Measurements from ENCODE around the gene ASTN2.
A peak's percentile ranks its signal among the peaks of the same experiment; 100 is the strongest.
"Not testable (repeated sequence)": the region's sequence is repeated elsewhere in the genome, so short reads cannot be mapped to it uniquely, and the experiment has no call there.

The ASTN2 gene

GRCh38 chr9:117071673-117072207 is 343.1 kb downstream of the ASTN2 start:
- not testable (repeated sequence) for DNase-seq

GRCh38 chr9:117063721-117064471 is 351.0 kb downstream of the ASTN2 start:
- DNase-seq: no peak

- no peak for DNase-seq
Measured at GRCh38 chr9:117060963-117061362, 353.9 kb downstream of the ASTN2 start.

- DNase-seq: no peak
Measured at GRCh38 chr9:117050007-117050406, 364.9 kb downstream of the ASTN2 start.

- DNase-seq: peak; percentile 6
Measured at GRCh38 chr9:117046666-117047327, 368.1 kb downstream of the ASTN2 start.

- DNase-seq: no peak
Measured at GRCh38 chr9:117044241-117044640, 370.6 kb downstream of the ASTN2 start.

GRCh38 chr9:117043159-117043558 is 371.7 kb downstream of the ASTN2 start:
- DNase-seq: no peak

- DNase-seq: no peak
Measured at GRCh38 chr9:117035546-117035945, 379.3 kb downstream of the ASTN2 start.

GRCh38 chr9:117034866-117035265 is 380.0 kb downstream of the ASTN2 start:
- DNase-seq: peak; percentile 41

GRCh38 chr9:117030254-117030768 is 384.5 kb downstream of the ASTN2 start:
- no peak for DNase-seq

- DNase-seq: no peak
Measured at GRCh38 chr9:117029341-117029740, 385.5 kb downstream of the ASTN2 start.

GRCh38 chr9:117028103-117028858 is 386.6 kb downstream of the ASTN2 start:
- DNase-seq: peak; percentile 2

- DNase-seq: no peak
Measured at GRCh38 chr9:117021906-117022305, 393.0 kb downstream of the ASTN2 start.

GRCh38 chr9:117018966-117019617 is 395.8 kb downstream of the ASTN2 start:
- no peak for DNase-seq

GRCh38 chr9:117017414-117017985 is 397.4 kb downstream of the ASTN2 start:
- no peak for DNase-seq

- no peak for DNase-seq
Measured at GRCh38 chr9:117014061-117014460, 400.8 kb downstream of the ASTN2 start.

GRCh38 chr9:117013440-117013995 is 401.3 kb downstream of the ASTN2 start:
- DNase-seq: no peak

- no peak for DNase-seq
Measured at GRCh38 chr9:117010061-117010460, 404.8 kb downstream of the ASTN2 start.

- DNase-seq: no peak
Measured at GRCh38 chr9:117008876-117009275, 406.0 kb downstream of the ASTN2 start.

GRCh38 chr9:117008461-117008860 is 406.4 kb downstream of the ASTN2 start:
- no peak for DNase-seq

GRCh38 chr9:117002686-117003085 is 412.2 kb downstream of the ASTN2 start:
- DNase-seq: no peak

- no peak for DNase-seq
Measured at GRCh38 chr9:117000834-117001233, 414.0 kb downstream of the ASTN2 start.

All from fibroblast of skin of scalp (primary cell).